HG03342 (cell line): Measurements from ENCODE around the gene FOXL3.
"Not testable (repeated sequence)": the region's sequence is repeated elsewhere in the genome, so short reads cannot be mapped to it uniquely, and the experiment has no call there.

Experiments used
- ATAC-seq: cut with Tn5 transposase; IDR thresholded peaks from one replicate; pipeline ENCODE4 v1.9.1; 2021; ENCODE audit warnings: mild to moderate bottlenecking, moderate library complexity; ENCODE audit not compliant: unreplicated experiment

FOXL3 gene

GRCh38 chr7:286266-286665 lies 3.7 kb upstream of the FOXL3 start:
- no peak for ATAC-seq

DNA sequence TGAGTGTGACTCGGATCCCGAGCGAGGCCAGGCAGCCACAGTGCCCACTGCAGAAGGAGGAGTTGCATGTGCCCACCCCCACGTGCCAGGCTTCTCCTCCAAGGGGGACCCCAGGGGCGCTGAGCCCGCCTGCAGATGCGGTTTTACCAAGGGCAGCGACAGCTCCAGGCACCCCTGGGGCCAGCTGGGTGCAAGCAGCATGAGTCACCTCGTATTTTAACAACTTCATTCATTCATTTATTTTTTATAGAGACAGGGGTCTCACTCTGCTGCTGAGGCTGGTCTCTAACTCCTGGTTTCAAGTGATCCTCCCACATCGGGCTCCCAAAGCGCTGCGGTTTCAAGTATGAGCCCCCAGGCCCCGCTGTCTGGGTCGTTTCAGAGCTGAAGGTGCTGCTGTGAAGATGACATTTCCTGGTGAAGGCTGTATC lies 1.3 kb upstream of the FOXL3 start:
- no peak for ATAC-seq

DNA sequence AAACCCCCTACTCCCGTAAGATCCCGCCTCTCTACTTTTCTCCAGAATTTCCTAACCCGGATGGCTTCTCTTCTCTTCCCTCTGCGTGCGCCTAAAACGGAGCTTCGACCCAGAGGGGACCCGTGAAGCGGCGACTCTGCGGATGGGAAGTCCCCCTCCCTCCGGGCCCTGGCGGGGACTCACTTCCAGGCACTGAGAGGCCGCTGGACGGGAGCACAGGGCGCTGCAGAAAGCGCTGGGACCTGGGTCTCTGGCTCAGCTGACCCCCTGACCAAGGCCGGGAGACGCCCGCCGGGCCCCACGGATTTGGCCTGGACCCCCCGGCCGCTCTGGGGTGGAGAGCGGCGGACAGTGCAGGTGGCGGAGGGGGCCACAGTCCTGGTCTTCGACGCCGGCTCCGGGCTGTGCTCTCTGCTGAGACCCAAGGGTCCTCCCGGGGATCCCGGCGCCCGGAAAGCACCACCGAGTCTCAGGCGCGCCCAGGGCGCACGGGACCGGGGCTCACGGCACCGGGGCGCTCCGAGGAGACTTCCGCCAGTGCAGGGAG lies 688 bp upstream of the FOXL3 start:
- ATAC-seq, result no peak

DNA sequence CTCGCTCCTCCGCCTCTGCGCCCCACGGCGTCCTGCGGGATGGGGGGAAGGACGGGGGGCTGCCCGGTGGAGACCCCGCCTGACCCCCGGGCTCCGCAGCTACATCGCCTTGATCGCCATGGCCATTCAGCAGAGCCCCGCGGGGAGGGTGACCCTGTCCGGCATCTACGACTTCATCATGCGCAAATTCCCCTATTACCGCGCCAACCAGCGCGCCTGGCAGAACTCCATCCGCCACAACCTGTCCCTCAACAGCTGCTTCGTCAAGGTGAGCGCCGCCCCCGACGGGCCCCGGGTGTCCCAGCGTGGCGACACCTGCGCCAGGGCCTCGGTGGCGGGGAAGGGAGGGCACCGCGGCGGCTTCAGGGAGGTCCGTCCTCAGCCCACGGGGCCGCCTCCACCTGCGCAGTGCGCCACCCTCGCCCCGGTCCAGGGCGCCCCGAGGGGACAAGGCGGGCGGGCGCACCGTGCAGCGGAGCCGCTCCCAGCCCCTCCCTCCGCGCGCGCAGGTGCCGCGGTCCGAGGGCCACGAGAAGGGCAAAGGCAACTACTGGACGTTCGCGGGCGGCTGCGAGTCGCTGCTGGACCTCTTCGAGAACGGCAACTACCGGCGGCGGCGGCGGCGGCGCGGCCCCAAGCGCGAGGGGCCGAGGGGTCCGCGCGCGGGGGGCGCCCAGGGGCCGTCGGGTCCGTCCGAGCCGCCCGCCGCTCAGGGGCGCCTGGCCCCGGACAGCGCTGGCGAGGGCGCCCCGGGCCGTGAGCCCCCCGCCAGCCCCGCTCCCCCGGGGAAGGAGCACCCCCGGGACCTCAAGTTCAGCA lies 793 bp downstream of the FOXL3 start:
- no peak for ATAC-seq

DNA sequence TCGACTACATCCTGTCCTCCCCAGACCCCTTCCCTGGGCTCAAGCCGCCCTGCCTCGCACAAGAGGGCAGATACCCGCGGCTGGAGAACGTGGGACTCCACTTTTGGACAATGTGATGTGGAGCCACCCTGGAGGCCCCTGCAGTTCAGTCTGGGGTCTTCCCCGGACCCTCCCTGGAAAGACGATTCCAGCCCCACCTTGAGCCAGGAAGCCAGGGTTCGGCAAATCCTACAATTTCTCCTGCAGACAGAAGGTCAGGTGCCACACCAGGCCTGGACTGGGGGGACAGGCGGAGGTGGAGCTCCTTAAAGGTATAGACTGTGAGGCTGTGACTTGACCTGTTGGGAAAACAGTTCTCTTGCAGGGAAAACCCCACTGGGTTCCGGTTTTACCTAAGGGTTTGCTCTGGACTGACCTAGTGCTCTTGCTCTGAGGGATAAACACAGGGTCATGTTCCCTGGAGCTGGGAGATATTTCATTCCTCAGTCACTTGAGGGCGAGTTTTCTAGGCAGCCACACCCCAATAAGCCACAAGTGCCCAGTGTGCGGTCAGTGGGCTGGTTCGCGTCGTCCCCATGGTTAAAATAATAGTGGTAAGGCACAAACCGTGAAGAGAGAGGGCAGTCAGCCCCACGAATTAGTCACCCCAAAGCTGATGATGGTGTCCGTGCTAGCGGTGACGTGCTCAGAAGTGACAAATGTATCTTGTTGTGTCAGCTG lies 1.6 kb downstream of the FOXL3 start:
- no peak for ATAC-seq

DNA sequence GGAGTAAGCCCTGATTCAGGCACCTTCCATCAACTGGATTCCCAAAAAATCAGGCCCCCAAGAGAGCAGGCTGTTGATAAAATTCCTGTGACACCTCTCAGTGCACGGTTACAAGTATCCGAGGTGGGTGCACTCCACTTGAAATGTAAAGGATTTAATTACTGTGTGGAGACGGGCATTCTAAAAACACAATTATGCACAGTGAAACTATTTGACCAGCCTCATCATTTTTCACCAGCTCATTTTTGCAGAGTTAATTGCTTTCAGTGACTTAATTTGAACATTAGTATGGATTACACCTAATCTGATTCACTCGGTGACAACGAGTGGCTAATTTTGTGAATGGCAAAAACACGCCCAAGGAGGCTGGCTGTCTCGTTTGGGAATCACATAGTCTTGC lies 2.3 kb downstream of the FOXL3 start:
- no peak for ATAC-seq

GRCh38 chr7:292826-293225 lies 2.9 kb downstream of the FOXL3 start:
- no peak for ATAC-seq

GRCh38 chr7:293681-294439 lies 3.9 kb downstream of the FOXL3 start:
- ATAC-seq, result no peak

GRCh38 chr7:294440-295154 lies 4.6 kb downstream of the FOXL3 start:
- ATAC-seq, result no peak

DNA sequence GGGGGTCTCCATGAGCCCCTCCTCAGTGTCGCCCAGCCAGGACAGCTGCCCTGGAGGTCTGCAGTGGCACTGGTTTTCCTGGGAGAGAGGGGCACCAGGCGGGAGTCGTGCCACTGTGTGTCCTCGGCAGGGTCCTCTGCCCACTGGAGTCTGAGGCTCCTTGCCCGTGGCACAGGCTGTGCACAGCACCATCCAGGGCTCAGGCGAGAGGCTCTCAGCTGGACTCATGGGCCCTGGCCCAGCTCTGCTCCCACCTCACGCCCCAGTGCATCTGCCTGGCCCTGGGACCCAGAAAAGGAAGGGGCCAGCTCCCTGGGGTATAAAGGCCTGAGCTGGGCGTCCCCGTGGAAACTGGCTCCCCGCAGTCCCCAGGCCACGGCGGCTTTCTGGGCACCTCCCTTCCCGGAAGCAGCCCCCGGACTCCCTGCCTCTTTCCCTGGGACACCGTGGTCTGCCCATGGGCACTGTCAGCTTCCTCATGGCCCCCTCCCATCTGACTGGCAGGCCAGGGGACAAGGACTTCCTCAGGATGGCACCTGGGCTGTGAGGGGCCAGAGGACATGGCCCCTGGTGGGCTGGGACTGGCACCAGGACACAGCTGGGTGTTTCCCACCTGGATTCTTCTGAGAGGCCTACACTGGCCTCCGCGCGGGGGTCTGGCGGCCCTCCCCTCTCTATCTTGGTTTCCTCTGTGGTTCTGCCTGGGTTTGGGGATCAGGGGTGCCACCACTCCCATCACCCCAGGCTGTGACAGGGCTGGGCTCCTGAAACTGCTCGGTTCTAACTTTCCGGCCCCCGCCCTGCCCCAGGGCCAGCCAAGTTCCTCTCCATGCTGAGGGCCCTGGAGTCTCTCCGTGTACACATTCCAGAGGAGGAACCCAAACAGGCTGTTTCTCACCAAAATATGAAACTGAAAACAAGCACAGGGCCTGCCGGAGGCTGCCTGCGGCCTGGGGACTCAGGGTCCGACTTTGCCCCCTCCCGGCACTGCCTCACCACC lies 5.5 kb downstream of the FOXL3 start:
- no peak for ATAC-seq

- ATAC-seq, result no peak
Measured at GRCh38 chr7:296373-296945, 6.5 kb downstream of the FOXL3 start.

DNA sequence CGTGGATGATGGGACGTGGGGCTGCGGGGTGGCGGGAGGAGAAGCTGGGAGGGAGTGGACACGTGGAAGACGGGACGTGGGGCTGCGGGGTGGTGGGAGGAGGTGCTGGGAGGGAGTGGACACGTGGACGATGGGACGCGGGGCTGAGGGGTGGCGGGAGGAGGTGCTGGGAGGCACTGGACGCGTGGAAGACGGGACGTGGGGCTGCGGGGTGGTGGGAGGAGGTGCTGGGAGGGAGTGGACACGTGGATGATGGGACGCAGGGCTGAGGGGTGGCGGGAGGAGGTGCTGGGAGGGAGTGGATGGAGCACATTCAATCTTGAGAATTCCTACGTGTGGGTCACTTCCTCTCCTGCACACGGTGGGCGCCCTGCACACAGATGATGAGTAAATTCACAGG lies 7.2 kb downstream of the FOXL3 start:
- not testable (repeated sequence) for ATAC-seq

- ATAC-seq, result no peak
Measured at GRCh38 chr7:297611-298374, 7.8 kb downstream of the FOXL3 start.

GRCh38 chr7:298375-298702 lies 8.4 kb downstream of the FOXL3 start:
- ATAC-seq, result no peak

DNA sequence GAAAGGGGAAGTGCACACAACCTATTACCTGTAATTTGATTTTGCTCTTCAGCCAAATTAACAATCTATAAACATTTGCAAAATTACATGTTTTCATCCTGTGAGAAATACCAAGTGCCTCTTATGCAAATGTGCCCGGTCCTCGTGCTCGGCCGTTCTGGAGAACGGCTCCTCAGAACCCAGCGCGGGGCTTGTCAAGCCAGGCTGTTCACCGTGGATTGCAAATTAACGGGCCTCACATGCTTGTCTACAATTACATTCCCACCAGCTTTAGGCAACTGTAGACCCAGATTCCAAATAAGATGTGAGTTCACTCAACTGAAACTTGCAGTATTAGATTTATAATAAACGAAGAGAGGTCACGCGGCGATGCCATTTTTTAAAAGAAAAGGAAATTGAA lies 8.8 kb downstream of the FOXL3 start:
- ATAC-seq, result no peak

- no peak for ATAC-seq
Measured at GRCh38 chr7:299169-299568, 9.2 kb downstream of the FOXL3 start.

DNA sequence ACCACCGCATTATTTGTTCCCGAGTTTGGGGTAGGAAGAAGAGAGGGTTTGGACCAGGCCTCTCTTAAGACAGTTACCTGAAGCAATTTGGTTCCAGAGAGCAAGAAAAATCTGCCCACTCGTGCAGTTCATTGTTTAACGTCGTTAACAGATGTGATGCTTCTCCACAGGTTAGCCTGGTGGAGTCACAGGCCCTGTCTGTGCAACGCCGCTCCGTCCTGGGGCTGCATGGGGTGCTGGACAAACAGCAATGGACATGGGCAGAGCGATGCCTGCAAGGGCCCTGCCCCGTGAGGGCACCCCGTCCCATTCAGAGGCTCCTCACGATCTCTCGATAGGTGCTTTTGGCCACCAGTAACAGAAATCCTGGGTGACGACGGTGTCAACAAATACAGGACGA lies 9.7 kb downstream of the FOXL3 start:
- no peak for ATAC-seq

DNA sequence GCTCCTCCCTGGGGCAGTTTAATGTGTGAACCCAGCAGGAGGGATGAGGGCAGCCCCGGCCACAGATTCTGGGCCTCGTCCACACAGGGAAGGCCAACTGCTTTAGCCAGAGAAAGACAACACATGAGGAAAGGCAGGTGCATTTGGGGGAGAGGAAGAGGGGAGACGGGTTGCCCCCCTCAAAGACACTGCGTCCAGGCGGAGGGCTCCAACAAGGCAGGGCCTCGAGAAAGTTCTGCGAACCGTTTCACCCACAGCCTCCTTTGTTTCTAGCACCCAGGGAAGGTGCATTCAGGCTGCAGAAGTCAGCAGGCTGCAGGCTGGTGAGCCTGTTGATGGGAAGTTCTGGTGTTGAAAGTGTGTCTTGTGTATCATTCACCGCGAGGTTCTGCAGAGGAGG lies 10.1 kb downstream of the FOXL3 start:
- ATAC-seq, result no peak
